CD4-positive, alpha-beta T cell treated with Interferon gamma for 1 hour (primary cell): Measurements from ENCODE around the gene ADAM15.
A peak's percentile ranks its signal among the peaks of the same experiment; 100 is the strongest.

Experiments
- DNase-seq: peaks from one replicate; pipeline ENCODE4 v3.0.0-alpha.2; 2020

The ADAM15 gene

DNA sequence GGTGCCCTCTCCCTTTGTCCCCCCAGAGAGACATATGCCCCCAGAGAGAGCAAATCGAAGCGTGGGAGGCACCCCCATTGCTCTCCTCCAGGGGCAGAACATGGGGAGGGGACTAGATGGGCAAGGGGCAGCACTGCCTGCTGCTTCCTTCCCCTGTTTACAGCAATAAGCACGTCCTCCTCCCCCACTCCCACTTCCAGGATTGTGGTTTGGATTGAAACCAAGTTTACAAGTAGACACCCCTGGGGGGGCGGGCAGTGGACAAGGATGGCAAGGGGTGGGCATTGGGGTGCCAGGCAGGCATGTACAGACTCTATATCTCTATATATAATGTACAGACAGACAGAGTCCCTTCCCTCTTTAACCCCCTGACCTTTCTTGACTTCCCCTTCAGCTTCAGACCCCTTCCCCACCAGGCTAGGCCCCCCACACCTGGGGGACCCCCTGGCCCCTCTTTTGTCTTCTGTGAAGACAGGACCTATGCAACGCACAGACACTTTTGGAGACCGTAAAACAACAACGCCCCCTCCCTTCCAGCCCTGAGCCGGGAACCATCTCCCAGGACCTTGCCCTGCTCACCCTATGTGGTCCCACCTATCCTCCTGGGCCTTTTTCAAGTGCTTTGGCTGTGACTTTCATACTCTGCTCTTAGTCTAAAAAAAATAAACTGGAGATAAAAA is 35.9 kb downstream of the ADAM15 start:
- no peak for DNase-seq

GRCh38 chr1:155091071-155092051 is 40.2 kb downstream of the ADAM15 start:
- DNase-seq, result peak; percentile 72

DNA sequence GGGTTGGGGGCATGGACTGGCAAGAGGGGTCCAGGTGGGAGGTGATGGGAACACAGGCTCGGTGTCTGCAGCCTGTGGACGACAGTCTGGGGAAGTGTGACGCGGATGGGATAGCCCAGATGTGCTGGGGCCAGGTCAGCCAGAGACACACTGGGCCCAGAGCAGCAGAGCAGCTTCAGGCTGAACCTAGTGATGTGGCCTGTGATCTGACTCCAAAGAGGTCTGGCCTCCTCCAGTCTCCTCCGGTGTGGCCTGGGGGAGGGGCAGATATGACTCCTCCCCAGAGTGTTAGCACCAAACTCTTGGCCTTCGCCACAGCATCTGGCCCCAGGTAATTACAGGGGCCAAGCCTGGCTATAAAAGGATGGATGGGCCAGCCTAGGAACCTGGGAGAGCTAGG is 41.0 kb downstream of the ADAM15 start:
- DNase-seq, result no peak

- DNase-seq, result no peak
Observed at GRCh38 chr1:155092641-155093040, 41.5 kb downstream of the ADAM15 start.

- DNase-seq, result no peak
Observed at GRCh38 chr1:155093911-155094621, 43.0 kb downstream of the ADAM15 start.

DNA sequence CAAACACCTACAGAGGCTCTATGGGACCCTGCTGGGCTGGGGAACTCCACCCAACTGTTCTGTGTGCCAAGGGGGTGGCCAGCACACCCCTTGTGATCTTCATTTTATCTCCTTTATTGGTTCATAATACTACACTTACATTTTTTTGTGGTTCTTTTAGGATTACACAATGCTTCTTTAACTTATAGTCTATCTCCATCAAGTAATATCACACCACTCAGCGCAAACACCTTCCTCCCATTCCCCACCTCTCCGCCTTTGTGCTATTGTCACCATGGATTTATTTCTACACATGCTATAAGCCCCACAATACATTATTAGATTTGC is 43.5 kb downstream of the ADAM15 start:
- no peak for DNase-seq

GRCh38 chr1:155099331-155099730 is 48.2 kb downstream of the ADAM15 start:
- DNase-seq, result no peak

DNA sequence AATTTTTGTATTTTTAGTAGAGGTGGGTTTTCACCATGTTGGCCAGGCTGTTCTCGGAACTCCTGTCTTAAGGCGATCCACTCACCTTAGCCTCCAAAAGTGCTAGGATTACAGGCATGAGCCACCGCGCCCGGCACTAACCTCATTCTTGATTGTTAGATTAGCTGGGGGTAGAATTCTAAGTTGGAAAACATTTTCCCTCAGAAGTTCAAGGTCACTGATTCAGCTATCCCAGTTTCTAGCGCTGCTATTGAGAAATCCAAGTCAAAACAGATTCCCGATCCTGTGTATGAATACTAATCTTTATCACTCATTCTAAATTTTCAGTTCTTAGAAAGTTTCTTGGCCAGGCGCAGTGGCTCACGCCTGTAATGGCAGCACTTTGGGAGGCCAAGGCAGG is 52.2 kb downstream of the ADAM15 start:
- DNase-seq, result no peak

DNA sequence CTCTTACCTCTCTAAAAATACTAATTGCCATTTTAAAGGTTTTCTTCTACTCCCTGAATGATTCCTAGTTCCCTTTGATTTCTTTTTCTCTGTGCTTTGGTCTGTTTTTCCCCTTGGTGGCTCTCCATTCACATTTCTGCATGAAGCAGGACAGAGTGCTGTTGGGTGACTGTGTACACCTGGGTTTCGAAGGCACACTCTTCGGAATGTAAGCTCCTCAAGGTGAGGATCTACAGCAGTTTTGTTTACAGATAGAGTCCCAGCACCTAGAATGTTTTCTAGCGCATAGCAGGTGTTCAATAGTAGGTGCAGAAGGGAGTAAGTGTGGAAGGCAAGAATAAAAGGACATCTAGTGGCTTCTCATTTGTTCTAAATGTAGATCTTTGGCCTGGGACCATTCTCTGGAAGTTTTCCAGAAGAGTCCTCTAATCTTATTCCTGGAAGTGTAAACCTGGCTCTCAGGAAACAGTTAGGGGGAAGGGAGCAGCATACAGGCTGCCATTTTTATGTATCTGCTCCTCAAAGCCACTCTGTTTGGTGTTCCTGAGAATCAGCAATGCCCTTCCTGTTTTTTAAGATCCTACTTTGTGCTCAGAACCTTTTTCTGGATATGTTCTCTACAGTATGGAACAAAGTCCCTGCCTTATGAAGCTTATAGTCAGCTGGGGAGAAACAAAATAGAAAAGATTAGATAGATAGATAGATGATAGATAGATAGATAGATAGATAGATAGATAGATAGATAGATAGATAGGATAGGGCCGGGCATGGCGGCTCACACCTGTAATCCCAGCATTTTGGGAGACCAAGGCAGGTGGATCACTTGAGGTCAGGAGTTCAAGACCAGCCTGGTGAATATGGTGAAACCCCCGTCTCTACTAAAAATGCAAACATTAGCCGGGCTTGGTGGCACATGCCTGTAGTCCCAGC is 53.8 kb downstream of the ADAM15 start:
- DNase-seq, result no peak

DNA sequence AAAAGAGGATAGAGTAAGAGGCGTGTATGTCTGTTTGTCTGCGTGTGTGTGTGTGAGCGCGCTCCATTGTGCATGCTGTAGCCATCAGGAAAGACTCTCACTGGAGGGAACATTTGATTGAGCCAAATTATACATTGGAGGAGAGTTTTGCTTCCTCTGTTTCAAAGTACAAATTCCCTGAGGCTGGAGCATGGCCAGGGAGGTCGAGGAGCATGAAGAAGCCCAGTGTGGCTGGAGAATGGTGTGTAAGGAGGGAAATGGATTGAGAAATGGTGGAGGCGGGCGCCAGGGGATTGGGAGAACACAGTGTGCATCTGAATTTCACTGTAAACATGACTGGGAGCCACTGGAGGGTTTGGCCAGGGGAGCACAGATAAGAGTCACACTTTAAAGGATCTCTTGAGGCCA is 54.5 kb downstream of the ADAM15 start:
- DNase-seq, result no peak

GRCh38 chr1:155106862-155107261 is 55.7 kb downstream of the ADAM15 start:
- no peak for DNase-seq

DNA sequence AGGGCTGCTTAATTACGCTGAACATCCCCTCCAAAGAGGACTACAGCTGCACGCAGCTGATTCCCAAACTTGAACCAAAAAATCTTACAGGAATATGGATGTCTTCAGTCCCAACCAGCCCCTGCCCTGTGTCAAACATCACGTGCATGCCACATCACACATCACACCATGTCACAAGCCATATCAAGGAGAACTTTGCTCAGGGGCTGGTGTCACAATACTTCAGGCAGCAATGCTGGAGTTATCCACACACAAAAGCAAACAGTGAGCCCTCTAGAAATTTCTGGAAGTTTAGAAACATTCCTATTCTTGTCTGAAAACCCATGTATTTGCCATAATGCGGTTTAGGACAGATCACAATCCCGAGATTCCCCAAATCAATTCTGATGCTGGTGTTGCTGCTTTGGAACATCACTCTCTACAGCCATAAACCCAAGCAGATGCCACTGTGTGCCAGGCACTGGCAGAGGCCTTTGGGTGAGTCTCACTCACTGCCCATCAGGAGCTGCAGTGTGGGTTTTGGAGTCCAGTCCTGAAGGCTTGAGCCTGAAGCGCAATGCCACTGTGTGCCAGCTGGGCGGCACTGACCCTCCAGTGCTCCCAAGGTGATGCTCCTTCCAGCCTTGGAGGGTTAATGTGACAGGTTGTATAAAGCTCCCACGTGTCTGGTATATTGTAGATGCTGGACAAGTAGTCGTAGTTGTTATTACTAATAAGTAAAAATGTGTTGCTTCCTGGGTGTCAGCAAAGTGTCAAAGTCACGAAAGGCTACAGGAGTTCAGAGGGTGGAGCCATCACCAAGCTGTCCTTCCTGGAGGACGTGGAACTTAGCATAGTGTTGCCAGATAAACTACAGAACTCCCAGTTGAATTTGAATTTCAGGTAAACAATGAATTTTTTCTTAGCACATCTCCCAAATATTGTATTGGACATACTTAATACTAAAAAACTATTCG is 56.5 kb downstream of the ADAM15 start:
- no peak for DNase-seq

GRCh38 chr1:155108296-155108695 is 57.2 kb downstream of the ADAM15 start:
- no peak for DNase-seq

GRCh38 chr1:155110381-155110780 is 59.3 kb downstream of the ADAM15 start:
- DNase-seq, result no peak

DNA sequence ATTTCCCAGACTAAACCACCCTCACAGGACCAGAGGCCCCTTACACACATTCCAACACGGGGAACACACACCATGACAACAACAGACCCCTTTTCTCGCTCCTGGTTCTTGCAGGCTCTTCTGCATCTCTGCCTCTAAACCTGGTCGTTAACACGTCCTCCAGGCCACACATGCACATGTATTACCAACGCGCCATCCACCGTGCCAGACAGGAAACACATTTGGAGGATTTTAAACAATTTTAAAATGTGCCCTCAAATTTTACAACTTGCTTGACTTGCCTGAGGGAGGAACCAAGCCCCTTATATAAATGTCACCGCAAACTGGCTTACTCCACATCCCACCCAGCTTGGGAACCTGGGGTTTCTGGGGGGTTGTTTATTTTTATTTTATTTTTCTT is 59.7 kb downstream of the ADAM15 start:
- no peak for DNase-seq
